GM19025 (cell line): ENCODE results near the gene LRP1B.
"Not testable (repeated sequence)": the region's sequence is repeated elsewhere in the genome, so short reads cannot be mapped to it uniquely, and the experiment has no call there.

Experiments
- ATAC-seq: cut with Tn5 transposase; IDR thresholded peaks from one replicate; pipeline ENCODE4 v1.9.1; 2021; ENCODE audit warnings: mild to moderate bottlenecking, low read depth, moderate library complexity; ENCODE audit not compliant: unreplicated experiment

Gene LRP1B

GRCh38 chr2:141226560-141226959 is 904.3 kb downstream of the LRP1B start:
- no peak for ATAC-seq

DNA sequence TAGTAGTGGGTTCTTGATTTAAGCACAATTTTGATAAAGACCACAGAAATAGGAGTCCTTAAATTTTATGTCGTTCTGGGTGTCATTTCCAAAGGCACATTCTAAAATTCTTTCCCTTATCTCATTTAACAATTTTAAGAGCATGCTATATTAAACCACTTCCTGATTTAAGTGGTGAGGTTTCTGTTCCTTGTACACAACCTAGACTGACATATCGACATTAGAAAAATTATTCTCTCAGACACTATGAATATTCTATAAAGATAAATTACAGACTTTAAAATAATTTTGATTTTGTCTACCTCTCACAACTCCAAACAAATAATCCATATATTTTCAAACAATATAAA is 923.8 kb downstream of the LRP1B start:
- no peak for ATAC-seq

- ATAC-seq, result no peak
Observed at GRCh38 chr2:141201016-141201565, 929.7 kb downstream of the LRP1B start.

- no peak for ATAC-seq
Observed at GRCh38 chr2:141200191-141200590, 930.6 kb downstream of the LRP1B start.

GRCh38 chr2:141199711-141200110 is 931.1 kb downstream of the LRP1B start:
- no peak for ATAC-seq

DNA sequence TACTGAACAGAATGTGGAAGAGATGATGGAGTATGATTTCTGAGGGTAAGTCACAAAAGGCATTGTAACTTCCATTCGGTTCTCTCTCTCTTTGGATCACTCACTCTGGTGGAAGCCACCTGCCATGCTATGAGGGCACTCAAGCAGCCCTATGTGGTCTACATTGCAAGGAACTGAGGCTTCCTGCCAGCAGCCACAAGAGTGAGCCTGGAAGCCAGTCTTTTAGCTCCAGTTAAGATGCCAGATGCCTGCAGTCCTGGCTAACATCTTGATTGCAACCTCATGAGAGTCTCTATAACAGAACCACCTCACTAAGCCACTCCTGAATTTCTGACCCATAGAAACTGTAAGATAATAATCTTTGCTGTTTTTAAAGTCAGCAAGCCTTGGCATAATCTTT is 935.7 kb downstream of the LRP1B start:
- no peak for ATAC-seq

DNA sequence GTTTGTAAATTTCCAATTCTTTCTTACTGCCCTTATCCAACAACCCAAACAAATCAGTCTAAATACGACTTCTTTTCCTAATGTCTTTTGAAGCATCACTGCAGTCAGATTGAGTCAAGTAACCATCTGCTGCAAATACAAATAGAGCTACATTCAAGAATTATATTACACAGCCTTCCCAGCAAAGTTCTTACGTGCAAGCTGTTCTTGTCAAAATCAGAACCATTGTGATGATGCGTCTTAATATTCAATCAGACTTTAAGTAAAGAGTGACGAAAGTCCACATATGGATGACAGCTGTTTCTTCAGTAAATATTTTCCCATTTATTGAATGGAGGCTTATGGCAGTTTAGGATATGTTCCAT is 943.8 kb downstream of the LRP1B start:
- no peak for ATAC-seq

DNA sequence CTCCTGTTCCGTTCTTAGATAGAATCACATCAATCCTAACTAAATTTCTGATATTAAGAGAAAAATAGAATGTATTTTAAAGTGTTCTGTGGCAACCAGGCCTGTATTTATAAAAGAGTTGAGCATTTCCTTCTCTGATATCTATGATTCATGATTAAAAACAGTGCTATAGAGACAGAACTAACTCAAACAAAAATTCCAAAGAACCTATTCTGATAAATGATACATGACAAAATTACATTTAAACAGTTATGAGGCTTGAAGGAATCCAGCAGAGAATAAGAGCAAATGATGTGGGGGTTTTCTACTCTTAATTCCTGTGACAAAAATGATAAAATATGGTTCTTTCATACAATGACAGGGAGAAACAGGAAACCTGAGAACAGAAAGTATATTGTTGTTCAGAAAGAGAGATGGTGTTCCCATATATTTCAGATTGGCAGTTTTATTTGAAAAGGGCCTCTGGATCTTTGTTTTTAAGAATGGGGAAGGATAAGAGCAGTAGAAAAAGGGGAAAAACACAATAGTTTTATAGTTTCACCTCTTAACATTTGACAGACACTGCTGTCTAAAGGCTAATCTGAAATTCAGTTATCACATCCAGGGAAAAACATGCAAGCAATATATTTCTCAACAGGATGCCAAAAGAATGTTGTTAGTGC is 944.3 kb downstream of the LRP1B start:
- no peak for ATAC-seq

GRCh38 chr2:141182246-141182645 is 948.6 kb downstream of the LRP1B start:
- ATAC-seq, result no peak

DNA sequence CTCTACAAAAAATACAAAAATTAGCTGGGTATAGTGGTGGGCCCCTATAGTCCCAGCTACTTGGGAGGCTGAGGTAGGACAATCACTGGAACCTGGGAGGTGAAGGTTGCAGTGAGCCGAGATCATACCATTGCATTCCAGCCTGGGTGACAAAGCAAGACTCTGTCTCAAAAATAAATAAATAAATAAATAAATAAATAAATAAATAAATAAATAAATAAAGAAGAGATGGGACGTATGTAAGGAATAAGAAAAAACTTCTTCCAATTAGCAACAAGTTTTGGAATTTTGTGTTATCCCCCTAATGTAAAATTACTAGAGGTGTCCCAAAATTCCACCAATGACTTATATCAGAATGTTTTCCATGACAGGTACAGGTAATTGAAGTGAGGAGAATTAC is 961.7 kb downstream of the LRP1B start:
- ATAC-seq, result not testable (repeated sequence)

- ATAC-seq, result no peak
Observed at GRCh38 chr2:141162314-141162713, 968.5 kb downstream of the LRP1B start.

DNA sequence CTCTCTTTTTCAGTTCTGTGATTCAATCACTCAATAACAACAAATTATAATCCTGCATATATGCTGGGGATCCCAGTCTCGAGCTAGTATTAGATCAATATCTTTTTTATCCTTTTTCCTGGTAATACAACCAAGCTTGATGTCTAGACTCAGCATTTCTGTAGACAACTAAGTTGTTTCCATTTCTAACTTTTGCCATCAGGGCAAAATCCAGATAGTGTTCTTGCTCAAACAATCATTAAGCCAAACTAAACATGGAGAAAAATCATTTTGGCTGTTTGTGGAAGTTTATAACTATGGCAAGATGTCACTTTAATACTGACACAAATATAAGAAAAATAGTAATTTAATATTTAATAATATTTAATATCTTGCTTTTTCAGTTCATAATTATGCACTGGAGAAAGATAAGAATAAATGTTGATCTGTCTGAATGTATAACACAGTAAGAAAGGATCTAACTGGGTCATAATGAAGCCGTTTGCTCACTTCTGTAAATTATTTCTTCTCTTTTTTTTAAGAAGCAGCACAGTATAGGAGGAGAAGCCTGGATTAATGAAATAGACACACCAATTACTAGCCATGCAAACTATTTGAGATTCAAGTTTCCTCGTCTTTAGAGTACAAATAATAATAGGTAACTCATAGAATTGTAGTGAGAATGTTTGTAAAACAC is 979.1 kb downstream of the LRP1B start:
- no peak for ATAC-seq

- no peak for ATAC-seq
Observed at GRCh38 chr2:141142025-141142424, 988.8 kb downstream of the LRP1B start.

- ATAC-seq, result no peak
Observed at GRCh38 chr2:141137122-141137693, 993.6 kb downstream of the LRP1B start.

- ATAC-seq, result no peak
Observed at GRCh38 chr2:141133883-141134282, 996.9 kb downstream of the LRP1B start.

DNA sequence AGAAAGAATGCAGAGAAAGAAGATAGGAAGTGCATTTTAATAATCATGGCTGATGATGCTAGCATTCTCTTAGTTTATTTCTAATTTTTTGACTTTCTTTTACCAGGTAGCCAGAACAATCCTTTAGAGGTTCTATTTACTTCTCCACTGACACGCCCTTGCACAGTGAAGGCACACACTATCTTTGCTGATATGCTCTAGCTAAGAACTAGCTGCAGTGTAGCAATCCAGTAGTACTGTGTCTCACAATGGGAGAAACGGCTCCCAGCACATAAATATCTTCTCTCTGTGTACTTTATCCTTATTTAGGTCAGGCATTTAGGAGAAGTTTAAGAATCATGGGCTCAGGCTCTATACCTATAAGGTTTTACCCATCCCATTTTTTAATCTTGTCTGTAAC is 1005.4 kb downstream of the LRP1B start:
- ATAC-seq, result no peak

GRCh38 chr2:141118836-141119235 is 1012.0 kb downstream of the LRP1B start:
- ATAC-seq, result no peak

- no peak for ATAC-seq
Observed at GRCh38 chr2:141113301-141113700, 1017.5 kb downstream of the LRP1B start.

- no peak for ATAC-seq
Observed at GRCh38 chr2:141109633-141110032, 1021.2 kb downstream of the LRP1B start.

DNA sequence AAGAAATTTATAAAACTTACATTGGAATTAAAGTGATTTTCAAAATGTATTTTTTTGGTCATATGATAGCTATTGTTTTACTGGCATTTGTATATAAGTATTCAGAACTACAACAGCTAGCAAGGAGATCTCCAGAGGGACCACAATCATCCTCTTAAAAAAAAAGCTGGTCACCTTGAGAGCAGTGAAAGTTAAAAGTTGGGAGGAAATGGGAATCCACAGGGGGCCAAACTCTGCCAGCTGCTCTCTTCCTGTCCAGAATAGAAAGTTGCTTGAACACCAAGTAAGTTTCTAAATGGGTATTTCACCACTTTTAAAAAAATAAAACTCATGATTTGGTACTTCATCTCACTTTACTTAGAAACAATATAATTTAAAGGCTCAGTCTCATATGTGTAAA is 1025.1 kb downstream of the LRP1B start:
- no peak for ATAC-seq

- ATAC-seq, result no peak
Observed at GRCh38 chr2:141103216-141103615, 1027.6 kb downstream of the LRP1B start.

- no peak for ATAC-seq
Observed at GRCh38 chr2:141079231-141079630, 1051.6 kb downstream of the LRP1B start.
